Fibroblast of pulmonary artery (primary cell): ENCODE results near the gene CYP26A1.
A peak's percentile ranks its signal among the peaks of the same experiment; 100 is the strongest.

Experiments used
- DNase-seq: peaks from one replicate; pipeline ENCODE4 v3.0.0-alpha.2; 2010; ENCODE audit warnings: low read depth
- H3K4me3 ChIP-seq: replicated peaks from 2 replicates; pipeline ENCODE4 v1.5.1; 2011; ENCODE audit warnings: low read depth, mild to moderate bottlenecking, control low read depth, low read length, moderate library complexity
- TF ChIP-seq, protein P1 (sequence below): IDR thresholded peaks from 2 replicates; pipeline ENCODE4 v1.5.1; 2011; ENCODE audit warnings: mild to moderate bottlenecking, control low read depth, low read length, inconsistent platforms; ENCODE audit errors: missing control alignments

Gene CYP26A1

DNA sequence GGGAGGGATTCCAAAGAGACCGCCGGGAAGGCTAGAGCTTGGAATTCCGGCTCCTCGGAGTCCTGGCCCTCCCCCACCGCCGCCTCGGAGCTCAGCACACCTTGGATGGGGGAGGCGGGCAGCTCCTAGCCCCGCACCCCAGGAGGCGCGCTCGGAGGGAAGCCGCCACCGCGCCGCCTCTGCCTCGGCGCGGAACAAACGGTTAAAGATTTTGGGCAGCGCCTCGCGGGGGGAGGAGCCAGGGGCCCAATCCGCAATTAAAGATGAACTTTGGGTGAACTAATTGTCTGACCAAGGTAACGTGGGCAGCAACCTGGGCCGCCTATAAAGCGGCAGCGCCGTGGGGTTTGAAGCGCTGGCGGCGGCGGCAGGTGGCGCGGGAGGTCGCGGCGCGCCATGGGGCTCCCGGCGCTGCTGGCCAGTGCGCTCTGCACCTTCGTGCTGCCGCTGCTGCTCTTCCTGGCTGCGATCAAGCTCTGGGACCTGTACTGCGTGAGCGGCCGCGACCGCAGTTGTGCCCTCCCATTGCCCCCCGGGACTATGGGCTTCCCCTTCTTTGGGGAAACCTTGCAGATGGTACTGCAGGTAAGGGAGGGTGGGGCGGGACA, at the start of gene CYP26A1:
TSS of gene CYP26A1 (plus strand) at position 355 of the 608 bp plus-strand sequence. CDS start at position 397, 42 bp downstream.
- H3K4me3 ChIP-seq = no peak within 1 kb of the TSS
- DNase-seq = no peak
- TF ChIP-seq, protein P1, sequence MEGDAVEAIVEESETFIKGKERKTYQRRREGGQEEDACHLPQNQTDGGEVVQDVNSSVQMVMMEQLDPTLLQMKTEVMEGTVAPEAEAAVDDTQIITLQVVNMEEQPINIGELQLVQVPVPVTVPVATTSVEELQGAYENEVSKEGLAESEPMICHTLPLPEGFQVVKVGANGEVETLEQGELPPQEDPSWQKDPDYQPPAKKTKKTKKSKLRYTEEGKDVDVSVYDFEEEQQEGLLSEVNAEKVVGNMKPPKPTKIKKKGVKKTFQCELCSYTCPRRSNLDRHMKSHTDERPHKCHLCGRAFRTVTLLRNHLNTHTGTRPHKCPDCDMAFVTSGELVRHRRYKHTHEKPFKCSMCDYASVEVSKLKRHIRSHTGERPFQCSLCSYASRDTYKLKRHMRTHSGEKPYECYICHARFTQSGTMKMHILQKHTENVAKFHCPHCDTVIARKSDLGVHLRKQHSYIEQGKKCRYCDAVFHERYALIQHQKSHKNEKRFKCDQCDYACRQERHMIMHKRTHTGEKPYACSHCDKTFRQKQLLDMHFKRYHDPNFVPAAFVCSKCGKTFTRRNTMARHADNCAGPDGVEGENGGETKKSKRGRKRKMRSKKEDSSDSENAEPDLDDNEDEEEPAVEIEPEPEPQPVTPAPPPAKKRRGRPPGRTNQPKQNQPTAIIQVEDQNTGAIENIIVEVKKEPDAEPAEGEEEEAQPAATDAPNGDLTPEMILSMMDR = no peak

GRCh38 chr10:93026072-93026471, 47.6 kb upstream of the CYP26A1 start:
- DNase-seq = no peak
- no peak overlapping the region for H3K4me3 ChIP-seq
- TF ChIP-seq, protein P1 = no peak

DNA sequence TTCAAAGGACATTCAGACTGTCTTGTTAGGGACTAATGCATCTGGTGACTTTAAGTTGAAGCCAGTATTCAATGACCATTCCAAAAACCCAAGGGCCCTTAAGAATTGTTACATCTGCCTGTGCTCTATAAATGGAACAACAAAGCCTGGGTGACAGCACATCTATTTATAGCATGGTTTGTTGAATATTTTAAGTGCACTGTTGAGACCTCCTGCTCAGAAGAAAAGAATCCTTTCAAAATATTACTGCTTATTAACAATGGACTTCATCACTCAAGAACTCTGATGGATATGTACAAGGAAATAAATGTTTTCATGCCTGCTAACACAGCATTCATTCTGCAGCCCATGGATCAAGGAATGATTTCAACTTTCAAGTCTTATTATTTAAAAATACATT, 46.2 kb upstream of the CYP26A1 start:
- DNase-seq = no peak
- H3K4me3 ChIP-seq = no peak overlapping the region
- TF ChIP-seq, protein P1 = no peak

GRCh38 chr10:93028883-93029282, 44.8 kb upstream of the CYP26A1 start:
- DNase-seq = peak; percentile 54
- H3K4me3 ChIP-seq = no peak overlapping the region
- TF ChIP-seq, protein P1 = no peak

DNA sequence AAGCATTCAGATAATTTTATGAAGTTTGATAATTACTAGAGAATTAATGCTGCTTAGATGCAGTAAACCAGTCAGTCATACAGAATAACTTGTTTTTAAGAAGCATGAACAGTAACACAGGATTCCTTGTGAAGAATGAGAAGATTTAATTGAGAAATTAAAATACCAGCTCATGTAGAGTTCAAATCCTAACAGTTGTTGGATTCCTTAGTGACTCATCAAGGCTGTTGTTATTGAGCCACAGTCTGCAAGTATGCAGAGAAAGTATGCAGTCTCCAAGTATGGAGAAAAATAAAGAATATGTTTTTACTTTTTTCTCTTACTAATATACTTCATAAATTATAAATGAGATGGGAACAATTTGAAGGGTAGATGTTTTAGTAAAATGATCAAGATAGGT, 43.3 kb upstream of the CYP26A1 start:
- DNase-seq = peak; percentile 77
- TF ChIP-seq, protein P1 = no peak

GRCh38 chr10:93032105-93032808, 41.4 kb upstream of the CYP26A1 start:
- TF ChIP-seq, protein P1 = no peak
- DNase-seq = no peak
- H3K4me3 ChIP-seq = no peak overlapping the region

More for the DNA sequence above, 43.3 kb upstream of the CYP26A1 start:
- no peak overlapping the region for H3K4me3 ChIP-seq

DNA sequence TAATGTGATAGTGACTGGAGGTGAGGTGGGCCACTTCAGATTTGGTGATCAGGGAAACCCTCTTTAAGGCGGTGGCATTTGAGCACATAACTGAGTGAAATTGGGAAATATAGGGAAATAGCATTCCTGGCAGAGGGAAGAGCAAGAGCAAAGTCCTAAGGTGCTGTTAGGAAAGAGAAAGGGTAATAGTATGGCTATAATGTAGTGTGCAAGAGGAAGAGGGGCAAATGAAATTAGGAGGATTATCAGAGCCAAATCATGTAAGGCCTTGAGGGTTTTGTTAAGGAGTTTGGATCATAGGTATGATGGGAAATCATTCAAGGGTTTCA, 40.9 kb upstream of the CYP26A1 start:
- TF ChIP-seq, protein P1 = no peak
- no peak overlapping the region for H3K4me3 ChIP-seq
- no peak for DNase-seq
